HG03103 (cell line): ENCODE data around the gene P3H1.
"Not testable (repeated sequence)": the region's sequence is repeated elsewhere in the genome, so short reads cannot be mapped to it uniquely, and the experiment has no call there.

Experiments
- ATAC-seq: cut with Tn5 transposase; IDR thresholded peaks from one replicate; pipeline ENCODE4 v1.9.1; 2021; ENCODE audit warnings: low read depth; ENCODE audit not compliant: unreplicated experiment

Gene P3H1, protein sequence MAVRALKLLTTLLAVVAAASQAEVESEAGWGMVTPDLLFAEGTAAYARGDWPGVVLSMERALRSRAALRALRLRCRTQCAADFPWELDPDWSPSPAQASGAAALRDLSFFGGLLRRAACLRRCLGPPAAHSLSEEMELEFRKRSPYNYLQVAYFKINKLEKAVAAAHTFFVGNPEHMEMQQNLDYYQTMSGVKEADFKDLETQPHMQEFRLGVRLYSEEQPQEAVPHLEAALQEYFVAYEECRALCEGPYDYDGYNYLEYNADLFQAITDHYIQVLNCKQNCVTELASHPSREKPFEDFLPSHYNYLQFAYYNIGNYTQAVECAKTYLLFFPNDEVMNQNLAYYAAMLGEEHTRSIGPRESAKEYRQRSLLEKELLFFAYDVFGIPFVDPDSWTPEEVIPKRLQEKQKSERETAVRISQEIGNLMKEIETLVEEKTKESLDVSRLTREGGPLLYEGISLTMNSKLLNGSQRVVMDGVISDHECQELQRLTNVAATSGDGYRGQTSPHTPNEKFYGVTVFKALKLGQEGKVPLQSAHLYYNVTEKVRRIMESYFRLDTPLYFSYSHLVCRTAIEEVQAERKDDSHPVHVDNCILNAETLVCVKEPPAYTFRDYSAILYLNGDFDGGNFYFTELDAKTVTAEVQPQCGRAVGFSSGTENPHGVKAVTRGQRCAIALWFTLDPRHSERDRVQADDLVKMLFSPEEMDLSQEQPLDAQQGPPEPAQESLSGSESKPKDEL

DNA sequence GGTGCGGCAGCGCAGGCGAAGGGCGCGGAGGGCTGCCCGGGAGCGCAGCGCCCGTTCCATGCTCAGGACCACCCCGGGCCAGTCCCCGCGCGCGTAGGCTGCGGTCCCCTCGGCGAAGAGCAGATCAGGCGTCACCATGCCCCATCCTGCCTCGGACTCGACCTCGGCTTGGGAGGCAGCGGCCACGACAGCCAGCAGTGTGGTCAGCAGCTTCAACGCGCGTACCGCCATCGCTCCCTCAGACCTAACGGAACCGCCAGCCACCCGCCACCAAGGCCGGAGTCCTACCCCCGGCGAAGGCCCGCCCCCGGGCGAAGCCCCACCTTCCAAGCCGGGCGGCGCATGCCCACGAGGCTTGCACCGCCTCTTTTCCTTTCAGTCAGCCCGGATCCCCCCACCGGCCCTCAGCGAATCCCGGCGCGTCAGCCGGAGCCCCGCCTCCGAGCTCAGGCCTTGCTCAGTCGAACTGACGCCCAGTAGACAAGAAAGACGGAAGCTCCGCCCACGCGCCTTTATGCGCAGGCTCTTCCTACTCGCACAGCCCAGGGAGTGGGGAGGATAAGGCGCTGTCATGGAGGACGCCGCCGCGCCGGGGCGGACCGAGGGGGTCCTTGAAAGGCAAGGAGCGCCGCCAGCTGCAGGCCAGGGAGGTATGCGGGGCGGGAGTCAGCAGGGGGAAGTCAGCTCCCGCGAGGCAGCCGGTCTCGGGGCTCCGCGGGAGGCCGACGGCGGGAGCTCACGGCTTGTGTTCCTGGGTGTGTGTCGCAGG lies at the start of gene P3H1, which contains the start of gene C1orf50:
Gene P3H1, minus strand, starts transcription at position 288 of the 769 bp plus-strand sequence. Its CDS starts 57 bp downstream, at position 231.
Gene C1orf50, plus strand, starts transcription at position 509 of the 769 bp plus-strand sequence. Its CDS starts 63 bp downstream, at position 572.
- peak; percentile 83 for ATAC-seq

GRCh38 chr1:42815941-42816584 lies 49.2 kb upstream of the P3H1 start:
- ATAC-seq, result no peak

DNA sequence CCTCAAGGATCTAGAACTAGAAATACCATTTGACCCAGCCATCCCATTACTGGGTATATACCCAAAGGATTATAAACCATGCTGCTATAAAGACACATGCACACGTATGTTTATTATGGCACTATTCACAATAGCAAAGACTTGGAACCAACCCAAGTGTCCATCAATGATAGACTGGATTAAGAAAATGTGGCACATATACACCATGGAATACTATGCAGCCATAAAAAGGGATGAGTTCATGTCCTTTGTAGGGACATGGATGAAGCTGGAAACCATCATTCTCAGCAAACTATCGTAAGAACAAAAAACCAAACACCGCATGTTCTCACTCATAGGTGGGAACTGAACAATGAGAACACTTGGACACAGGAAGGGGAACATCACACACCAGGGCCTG lies 48.0 kb upstream of the P3H1 start:
- not testable (repeated sequence) for ATAC-seq

- no peak for ATAC-seq
Observed at GRCh38 chr1:42807056-42807668, 40.3 kb upstream of the P3H1 start.

DNA sequence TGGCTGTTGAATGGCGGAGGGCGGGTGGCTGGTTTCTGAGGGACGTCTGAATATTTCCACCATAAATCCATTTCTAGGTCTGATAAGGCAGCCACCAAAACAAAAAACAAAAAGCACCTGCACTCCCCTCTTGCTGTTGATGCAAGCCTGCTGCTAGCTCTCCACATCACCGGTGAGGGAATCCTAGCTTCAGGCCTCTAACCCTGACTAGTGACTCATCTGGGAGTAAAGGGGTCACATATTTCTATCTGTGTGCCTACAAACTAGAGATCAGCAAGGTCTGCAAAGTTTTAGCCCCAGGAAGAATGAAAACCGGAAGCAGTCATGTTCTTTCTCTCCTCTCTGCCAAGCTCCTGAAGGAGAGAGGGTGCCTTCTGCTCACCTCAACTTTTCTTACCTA lies 39.8 kb upstream of the P3H1 start:
- no peak for ATAC-seq

DNA sequence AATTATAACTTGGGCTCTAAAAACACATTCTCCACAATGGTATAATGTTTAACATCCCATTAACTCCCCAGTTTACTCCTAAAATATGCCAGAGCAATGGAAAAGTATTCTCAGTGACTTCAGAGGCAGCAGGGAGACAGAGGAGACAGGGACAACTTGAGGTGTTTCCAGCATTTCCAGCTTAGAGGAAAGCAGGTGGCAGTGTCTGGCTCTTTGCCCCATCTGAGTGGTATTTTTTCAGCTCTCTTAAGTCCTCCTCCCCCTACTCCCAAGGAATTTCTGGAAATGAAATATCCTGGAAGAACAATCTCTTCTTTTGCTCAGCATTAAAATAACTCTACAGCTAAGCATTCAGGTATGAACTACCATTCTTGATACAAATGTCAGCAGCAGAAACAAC lies 39.3 kb upstream of the P3H1 start:
- no peak for ATAC-seq

DNA sequence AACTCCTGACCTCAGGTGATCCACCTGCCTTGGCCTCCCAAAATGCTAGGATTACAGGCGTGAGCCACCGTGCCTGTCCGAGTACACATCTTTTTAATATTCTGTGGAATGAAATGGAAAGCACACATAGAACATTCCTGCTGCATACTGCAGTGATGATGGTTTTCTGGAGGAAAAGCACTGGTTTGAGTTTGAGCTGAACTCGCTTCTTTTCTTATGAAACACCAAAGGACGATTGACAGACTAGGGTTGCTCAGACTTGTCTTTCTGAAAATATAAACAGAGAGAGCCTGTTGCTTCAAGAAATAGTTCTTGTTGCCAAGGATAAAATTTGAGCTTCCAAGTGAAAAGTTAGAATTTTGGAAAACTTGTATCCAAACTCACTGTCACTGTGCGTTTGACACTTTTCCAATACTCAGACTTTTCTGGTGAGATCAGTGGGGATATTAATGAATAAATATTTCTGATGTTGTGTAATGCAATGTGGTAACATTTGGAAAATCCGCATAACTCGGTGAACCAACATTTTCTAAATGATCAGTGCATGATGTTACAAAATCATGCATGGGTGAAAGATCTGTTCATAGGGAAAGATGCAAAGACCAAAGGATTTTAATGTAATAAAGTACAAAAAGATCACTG lies 35.1 kb upstream of the P3H1 start:
- ATAC-seq, result no peak

DNA sequence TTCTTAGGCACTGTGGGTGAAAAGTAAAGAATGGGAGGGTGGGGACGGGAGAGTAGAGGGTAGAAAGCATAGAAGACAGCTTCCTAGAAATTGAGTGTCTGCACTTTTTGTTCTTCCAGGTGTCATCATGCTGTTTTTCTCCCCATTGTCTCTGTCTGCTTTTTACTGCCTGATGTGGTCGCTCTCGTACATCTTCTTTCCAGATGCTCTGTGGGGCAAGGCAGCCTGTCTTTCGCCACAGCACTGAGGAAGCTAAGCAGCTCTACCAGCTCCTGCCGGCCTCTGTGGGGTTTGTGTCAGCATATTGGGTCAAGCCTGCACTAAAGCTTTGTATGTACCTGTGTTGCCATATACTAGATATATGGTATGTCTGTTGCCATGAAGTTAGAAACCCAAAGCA lies 31.2 kb upstream of the P3H1 start:
- no peak for ATAC-seq

DNA sequence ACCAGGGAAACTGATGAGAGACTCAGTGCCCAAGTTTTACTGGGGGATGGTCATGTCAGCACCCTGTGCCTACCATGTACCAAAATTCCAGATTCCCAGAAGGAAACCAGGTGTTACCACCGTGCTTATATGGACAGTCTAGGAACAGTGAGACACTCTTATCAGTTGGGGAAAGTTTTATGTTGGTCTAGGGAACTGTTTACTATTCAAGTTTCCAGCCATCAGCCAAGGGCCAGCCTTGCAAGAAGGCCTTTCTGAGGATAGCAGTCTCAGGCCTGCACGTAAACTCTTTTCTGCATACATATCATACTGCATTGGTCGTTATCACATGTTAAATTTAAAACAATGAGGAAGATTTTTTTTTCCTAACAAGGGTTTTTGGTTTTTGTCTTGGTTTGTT lies 30.6 kb upstream of the P3H1 start:
- no peak for ATAC-seq

GRCh38 chr1:42793824-42794223 lies 27.0 kb upstream of the P3H1 start:
- no peak for ATAC-seq

DNA sequence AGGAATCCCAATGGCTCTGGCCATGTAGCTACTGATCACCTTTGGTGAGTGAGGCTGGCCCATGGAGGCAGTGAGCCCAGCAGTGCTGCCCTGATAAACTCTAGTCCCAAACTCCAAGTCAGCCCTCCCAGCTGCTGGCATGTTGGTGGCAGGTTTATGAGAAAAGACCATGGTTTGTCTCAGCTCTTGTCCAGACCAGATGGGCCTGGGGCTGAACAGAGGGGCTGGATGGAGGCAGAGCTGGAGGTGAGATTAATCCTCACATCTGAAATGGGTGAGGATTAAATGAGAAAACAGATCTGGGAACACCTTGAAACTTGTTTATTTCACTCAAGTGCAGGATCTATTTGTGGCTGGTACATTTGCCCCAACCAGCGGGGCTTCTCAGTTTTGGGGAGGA lies 21.2 kb upstream of the P3H1 start:
- no peak for ATAC-seq

DNA sequence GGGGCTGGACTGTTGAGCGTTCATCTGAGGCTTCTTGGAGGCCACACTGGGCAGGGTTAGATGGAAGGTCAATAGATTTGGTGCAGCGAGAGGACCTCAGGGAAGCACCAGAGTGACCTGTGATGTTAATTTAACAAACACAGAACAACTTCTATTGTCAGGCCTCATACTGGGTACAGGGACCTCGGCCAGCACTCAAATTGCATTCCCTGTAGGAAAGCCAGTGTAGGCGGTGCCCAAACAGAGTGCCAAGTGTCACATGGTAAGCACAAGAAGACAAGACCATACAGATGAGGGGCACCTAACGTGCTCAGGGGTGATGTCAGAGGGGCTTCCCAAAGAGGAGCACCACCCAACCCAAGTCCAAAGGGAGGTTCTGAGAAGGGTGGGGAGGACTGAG lies 19.3 kb upstream of the P3H1 start:
- ATAC-seq, result no peak

DNA sequence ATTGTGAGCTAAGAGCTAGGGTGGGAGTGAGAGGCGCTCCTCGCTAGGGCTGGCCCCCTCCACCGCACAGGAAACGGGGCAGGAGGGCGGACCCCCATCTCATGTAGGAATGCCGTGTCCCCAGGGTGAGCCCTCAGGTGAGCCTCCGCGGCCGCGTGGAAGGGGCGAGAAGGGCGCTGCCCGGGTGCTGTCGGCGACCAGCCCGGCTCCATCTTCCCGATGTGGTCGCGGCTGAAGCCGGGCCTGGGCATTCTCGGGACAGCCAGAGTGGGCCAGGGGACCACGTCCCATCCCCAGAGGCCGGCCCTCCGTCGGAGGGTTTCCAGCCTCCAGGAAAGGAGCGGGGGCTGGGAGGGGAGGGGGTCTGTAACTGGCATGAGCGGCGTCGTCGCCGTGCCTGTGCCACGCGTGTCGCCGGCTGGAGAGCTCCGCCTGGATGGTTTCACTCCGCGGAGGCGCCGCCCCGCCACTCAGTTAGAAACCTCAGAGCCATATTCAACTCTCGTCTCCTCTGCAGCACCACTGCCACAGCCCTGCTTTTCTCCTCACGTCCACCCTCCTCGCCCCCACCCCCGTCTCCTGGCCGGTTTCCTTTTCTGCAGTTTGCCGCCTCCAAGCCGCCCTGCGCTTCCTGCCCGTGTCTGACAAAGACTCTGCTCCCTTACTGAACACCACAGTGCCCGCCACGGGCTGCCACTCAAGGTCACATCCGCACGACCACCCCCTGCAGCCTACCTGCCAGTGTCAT lies 18.3 kb upstream of the P3H1 start, which contains the start of gene TMEM269:
Gene TMEM269, plus strand, starts transcription at position 46 of the 748 bp plus-strand sequence. CDS start 4,903 bp downstream, outside the sequence.
- no peak for ATAC-seq

GRCh38 chr1:42784547-42784945 lies 17.7 kb upstream of the P3H1 start:
- ATAC-seq, result no peak

GRCh38 chr1:42783092-42783491 lies 16.3 kb upstream of the P3H1 start:
- ATAC-seq, result no peak

DNA sequence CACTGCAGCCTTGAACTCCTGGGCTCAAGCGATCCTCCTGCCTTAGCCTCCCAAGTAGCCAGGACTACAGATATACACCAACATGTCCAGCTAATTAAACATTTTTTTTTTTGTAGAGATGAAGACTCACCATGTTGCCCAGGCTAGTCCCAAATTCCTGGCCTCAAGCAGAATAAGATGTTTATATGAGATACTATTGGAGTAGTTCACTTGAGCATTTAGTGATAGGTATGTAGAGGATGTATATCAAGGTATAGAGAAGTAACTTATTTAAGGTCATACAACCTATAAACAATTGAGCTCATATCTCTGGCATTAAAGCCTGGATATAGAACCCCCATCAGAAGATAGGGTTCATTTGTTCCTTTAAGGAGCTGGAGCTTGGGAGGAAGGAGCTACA lies 13.3 kb upstream of the P3H1 start:
- ATAC-seq, result no peak

- ATAC-seq, result no peak
Observed at GRCh38 chr1:42779725-42780124, 12.9 kb upstream of the P3H1 start.

GRCh38 chr1:42777852-42778251 lies 11.0 kb upstream of the P3H1 start:
- ATAC-seq, result no peak

GRCh38 chr1:42776502-42776901 lies 9.7 kb upstream of the P3H1 start:
- no peak for ATAC-seq
